Parathyroid adenoma (tissue), 2 donors: ENCODE data around the gene POU2AF2.

Source experiments
- H2AFZ ChIP-seq: fragments of 300-600 bp; sonication (generic); one replicate; pipeline ENCODE4 v1.7.0; 2017; ENCODE audit warnings: antibody characterized with exemption, mild to moderate bottlenecking
- H3K27ac ChIP-seq: fragments of 300-600 bp; sonication (generic); one replicate; pipeline ENCODE4 v1.7.0; 2017
- H3K27me3 ChIP-seq: fragments of 300-600 bp; sonication (generic); one replicate; pipeline ENCODE4 v1.7.0; 2017; ENCODE audit warnings: low read length; ENCODE audit not compliant: control insufficient read depth, insufficient read depth
- H3K36me3 ChIP-seq: fragments of 300-600 bp; sonication (generic); one replicate; pipeline ENCODE4 v1.7.0; 2017; ENCODE audit warnings: low read length; ENCODE audit not compliant: control insufficient read depth, insufficient read depth
- H3K4me1 ChIP-seq: fragments of 300-600 bp; sonication (generic); one replicate; pipeline ENCODE4 v1.7.0; 2017; ENCODE audit warnings: control low read depth
- H3K4me2 ChIP-seq: fragments of 300-600 bp; sonication (generic); one replicate; pipeline ENCODE4 v1.7.0; 2017; ENCODE audit warnings: low read length
- H3K4me3 ChIP-seq: fragments of 300-600 bp; sonication (generic); one replicate; pipeline ENCODE4 v1.7.0; 2017; ENCODE audit warnings: low read depth, low read length
- H3K79me2 ChIP-seq: fragments of 300-600 bp; sonication (generic); one replicate; pipeline ENCODE4 v1.7.0; 2017; ENCODE audit warnings: control low read depth
- H3K9ac ChIP-seq: fragments of 300-600 bp; sonication (generic); one replicate; pipeline ENCODE4 v1.7.0; 2017; ENCODE audit warnings: mild to moderate bottlenecking
- H3K9me3 ChIP-seq: fragments of 300-600 bp; sonication (generic); one replicate; pipeline ENCODE4 v1.7.0; 2017; ENCODE audit warnings: low read length; ENCODE audit not compliant: control insufficient read depth
- TF ChIP-seq, protein P1 (sequence below): fragments of 300-600 bp; sonication (generic); IDR thresholded peaks from one replicate; pipeline ENCODE4 v1.7.0; 2017; ENCODE audit warnings: antibody characterized with exemption, mild to moderate bottlenecking
- donor health status: primary hyperparathyroidism.

The POU2AF2 gene

DNA sequence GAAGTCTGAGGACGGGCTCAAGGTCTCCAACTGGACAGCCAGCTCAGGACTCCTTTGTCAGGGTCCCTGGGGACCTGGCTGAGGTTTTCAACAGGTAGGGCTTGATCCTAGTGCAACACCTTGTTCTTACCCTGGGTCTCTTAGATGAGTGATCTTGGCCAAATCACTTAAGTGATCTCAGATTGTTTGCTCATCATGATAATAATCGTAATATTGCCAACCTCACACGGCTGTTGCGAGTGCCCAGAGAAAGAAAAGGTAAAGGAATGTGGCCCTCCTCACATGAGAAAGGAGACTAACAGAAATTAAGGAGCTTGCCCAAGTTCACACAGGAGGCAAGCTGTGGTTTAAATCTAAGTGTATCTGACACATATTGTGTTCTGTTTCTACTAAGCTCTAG, 81.3 kb downstream of the POU2AF2 start:
- Histone ChIP-seq H3K9me3 (no peaks in the 10 kb centered on the region), H3K4me2 (peak overlapping the region; percentile 9), H3K4me1 (peaks cover 19% of the 10 kb centered on the region), H3K27ac (peak overlapping the region; percentile 63), H3K36me3 (no peaks in the 10 kb centered on the region), H3K9ac (no peak overlapping the region), H3K4me3 (no peak overlapping the region), H3K79me2 (no peaks in the 10 kb centered on the region), H2AFZ (no peak overlapping the region), H3K27me3 (no peaks in the 10 kb centered on the region)
- TF ChIP-seq, protein P1, sequence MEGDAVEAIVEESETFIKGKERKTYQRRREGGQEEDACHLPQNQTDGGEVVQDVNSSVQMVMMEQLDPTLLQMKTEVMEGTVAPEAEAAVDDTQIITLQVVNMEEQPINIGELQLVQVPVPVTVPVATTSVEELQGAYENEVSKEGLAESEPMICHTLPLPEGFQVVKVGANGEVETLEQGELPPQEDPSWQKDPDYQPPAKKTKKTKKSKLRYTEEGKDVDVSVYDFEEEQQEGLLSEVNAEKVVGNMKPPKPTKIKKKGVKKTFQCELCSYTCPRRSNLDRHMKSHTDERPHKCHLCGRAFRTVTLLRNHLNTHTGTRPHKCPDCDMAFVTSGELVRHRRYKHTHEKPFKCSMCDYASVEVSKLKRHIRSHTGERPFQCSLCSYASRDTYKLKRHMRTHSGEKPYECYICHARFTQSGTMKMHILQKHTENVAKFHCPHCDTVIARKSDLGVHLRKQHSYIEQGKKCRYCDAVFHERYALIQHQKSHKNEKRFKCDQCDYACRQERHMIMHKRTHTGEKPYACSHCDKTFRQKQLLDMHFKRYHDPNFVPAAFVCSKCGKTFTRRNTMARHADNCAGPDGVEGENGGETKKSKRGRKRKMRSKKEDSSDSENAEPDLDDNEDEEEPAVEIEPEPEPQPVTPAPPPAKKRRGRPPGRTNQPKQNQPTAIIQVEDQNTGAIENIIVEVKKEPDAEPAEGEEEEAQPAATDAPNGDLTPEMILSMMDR = no peak

DNA sequence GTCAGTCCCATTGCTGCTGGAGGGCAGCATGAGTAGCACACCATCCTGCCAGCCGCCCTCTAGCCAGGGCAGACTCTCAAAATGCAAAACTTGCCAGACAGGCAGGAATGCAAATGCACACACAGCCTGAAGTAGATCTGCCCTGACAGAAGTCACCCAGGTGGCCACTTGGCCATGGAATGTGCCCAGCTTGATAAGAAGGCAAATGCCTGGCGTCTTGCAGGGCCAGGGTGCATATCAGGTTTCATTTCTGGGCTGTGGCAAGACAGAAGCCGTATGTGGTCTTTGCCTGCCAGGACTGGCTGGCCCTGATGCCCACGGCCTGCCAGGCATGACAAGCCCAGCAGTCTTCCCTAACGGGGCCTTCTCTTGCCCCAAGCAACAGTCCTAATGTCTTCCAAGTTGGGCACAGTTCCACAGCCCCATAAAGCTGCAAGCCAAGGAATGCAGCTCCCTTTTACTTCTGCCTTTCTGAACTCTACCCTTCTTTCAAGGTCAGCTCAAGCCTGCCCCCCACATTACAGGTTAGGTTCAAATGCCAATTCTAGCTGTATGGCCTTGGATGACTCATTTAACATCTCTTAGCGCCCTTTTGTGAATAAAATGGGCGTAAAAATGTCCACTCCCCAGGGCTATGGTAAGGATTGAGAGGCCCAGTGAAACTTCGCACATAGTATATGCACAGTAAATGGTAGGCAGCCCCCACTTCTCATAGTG, 82.5 kb downstream of the POU2AF2 start:
- H2AFZ ChIP-seq = peak overlapping the region; percentile 9
- H3K27me3 ChIP-seq = no peaks in the 10 kb centered on the region
- peak overlapping the region; percentile 63 for H3K27ac ChIP-seq
- peaks cover 24% of the 10 kb centered on the region for H3K4me1 ChIP-seq
- H3K9ac ChIP-seq = no peak overlapping the region
- no peaks in the 10 kb centered on the region for H3K79me2 ChIP-seq
- no peaks in the 10 kb centered on the region for H3K9me3 ChIP-seq
- no peaks in the 10 kb centered on the region for H3K36me3 ChIP-seq
- H3K4me2 ChIP-seq = no peak overlapping the region
- TF ChIP-seq, protein P1 = no peak
- H3K4me3 ChIP-seq = no peak overlapping the region

DNA sequence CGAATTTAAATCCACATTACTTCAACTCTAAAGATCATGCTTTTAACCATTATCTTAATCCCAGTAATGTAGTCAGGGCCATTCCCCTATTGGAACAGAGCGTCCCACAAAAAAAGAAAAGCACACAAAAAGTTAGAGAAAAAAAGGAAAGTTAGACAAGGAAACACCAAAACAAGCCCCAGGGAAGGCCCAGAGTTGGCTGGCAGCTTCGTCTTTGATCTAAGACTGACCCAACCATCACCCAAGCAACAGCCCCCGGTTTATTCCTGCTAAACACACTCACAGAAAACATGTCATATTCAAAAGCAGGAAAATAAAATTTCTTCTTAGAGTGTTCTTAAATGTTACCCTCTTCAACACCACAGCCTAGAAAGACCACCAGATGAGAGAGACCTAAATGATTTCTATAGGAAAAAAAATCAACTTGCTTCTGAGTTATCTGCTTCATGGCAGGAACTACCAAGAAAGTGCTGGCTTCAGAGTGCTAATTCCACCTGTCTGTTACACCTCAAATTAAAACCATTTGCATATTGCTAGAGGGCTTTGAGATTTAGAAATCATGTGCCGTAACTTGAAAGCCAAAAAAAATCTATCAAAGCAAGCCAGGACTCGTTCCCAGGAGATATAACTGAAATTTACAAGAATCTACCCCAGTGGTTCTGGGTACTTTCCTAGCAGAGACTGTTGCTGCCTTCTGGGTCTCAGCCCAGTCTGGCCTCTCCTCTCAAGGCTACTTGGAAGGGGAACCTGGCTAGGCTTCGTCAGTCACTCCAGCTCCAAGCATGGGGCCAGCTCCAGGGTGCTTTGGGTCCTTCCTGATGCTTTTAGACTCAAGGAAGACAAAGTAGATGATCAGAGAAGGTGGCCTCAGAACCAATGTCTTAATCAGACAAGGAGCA, 84.0 kb downstream of the POU2AF2 start:
- H3K27ac ChIP-seq = no peak overlapping the region
- H3K79me2 ChIP-seq = no peaks in the 10 kb centered on the region
- H3K36me3 ChIP-seq = no peaks in the 10 kb centered on the region
- H3K27me3 ChIP-seq = no peaks in the 10 kb centered on the region
- H3K9ac ChIP-seq = no peak overlapping the region
- no peak overlapping the region for H2AFZ ChIP-seq
- H3K4me3 ChIP-seq = no peak overlapping the region
- no peaks in the 10 kb centered on the region for H3K9me3 ChIP-seq
- TF ChIP-seq, protein P1 = no peak
- no peak overlapping the region for H3K4me2 ChIP-seq
- H3K4me1 ChIP-seq = peaks cover 20% of the 10 kb centered on the region

DNA sequence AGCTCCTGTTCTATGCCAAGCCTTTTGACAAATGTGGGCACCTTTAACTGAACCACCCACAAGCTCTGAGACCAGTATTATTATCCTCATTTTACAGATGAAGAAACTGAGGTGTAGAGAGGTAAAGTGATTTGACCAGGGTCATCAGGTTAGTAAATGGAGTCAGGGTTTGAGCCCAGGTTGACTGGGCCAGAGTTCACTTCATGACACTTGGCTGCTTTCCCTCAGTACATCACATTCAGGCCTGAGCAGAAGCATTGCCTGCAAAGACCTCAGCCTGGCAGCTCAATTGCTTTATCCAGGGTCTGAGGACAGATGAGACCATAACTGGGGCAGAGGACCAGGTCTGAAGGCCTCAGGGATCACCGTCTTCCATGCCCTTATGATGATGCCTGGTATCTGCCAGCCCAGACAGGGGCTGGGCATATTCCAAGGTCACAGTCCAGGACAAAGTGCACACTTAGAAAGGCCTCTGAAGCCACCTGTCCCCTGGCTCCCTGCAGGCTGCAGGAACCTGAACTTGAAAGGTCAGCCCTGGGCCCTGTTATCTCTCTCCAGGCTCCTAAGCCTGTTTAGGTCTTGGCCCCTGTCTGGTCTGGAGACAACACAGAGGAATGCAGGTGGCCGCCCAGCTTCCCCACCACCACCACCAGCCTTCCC, 84.8 kb downstream of the POU2AF2 start:
- Histone ChIP-seq H3K4me3 (no peak overlapping the region), H3K36me3 (no peaks in the 10 kb centered on the region), H3K4me1 (peaks cover 20% of the 10 kb centered on the region), H2AFZ (no peak overlapping the region), H3K4me2 (no peak overlapping the region), H3K9me3 (no peaks in the 10 kb centered on the region), H3K27me3 (no peaks in the 10 kb centered on the region), H3K27ac (no peak overlapping the region), H3K9ac (no peak overlapping the region), H3K79me2 (no peaks in the 10 kb centered on the region)
- TF ChIP-seq, protein P1 = no peak
